ENCODE results near the gene NOL3. TPM values are rescaled to one million over a fixed set of nuclear protein-coding genes. Genes with fewer than 3 reads are reported as not detected.
A peak's percentile ranks its signal among the peaks of the same experiment; 100 is the strongest.

Gene NOL3
- total and polyA plus RNA-seq, 2 of the 13 experiments (the other 11 are each of a cell fraction or from before 2014, with no cell fraction given): 5.7 to 20.5 TPM

DNA sequence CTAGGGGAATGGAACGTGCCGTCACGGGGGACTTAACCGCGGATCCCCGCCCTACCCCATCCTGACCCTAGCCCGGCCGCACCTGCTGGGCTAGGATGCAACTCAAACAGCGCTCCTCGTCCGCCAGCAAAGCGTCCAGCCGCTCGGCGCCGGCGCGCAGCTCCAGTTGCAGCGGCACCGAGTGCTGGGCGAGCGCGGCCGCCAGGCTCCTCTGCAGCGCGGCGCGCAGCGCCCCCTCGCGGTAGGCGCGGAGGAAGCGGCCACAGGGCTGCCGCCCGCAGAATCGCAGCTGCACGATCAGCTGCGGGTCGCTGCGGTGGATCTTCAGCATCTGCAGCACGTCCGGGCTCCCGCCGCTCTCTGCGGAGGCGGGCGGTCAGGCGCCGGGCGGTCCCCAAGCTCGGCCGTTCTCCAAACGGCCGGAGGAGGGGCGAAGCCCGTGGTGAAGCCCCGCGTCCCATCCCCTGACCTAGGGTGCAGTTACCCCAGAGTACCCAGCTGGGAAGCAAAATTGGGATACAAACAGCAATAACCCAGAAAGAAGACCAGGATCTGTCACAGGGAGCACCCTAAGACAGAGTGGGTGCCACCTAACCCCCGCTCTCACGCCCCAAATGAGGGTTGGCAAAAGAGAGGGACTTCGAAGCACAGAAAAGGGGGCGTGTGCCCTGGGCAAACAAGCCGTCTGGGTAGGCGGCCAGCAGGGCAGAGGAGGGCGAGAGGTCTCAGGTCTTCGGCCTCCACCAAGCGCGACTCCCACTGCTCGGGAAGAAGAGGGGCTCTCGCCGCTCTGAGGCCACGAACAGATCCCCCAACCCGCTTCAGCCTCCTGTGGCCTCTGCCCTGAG lies 14.8 kb upstream of the NOL3 start (continued):
- TF ChIP-seq, protein P1, sequence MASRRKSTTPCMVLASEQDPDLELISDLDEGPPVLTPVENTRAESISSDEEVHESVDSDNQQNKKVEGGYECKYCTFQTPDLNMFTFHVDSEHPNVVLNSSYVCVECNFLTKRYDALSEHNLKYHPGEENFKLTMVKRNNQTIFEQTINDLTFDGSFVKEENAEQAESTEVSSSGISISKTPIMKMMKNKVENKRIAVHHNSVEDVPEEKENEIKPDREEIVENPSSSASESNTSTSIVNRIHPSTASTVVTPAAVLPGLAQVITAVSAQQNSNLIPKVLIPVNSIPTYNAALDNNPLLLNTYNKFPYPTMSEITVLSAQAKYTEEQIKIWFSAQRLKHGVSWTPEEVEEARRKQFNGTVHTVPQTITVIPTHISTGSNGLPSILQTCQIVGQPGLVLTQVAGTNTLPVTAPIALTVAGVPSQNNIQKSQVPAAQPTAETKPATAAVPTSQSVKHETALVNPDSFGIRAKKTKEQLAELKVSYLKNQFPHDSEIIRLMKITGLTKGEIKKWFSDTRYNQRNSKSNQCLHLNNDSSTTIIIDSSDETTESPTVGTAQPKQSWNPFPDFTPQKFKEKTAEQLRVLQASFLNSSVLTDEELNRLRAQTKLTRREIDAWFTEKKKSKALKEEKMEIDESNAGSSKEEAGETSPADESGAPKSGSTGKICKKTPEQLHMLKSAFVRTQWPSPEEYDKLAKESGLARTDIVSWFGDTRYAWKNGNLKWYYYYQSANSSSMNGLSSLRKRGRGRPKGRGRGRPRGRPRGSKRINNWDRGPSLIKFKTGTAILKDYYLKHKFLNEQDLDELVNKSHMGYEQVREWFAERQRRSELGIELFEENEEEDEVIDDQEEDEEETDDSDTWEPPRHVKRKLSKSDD (CRISPR knock-in tag; IDR thresholded peaks at IDR 0.05; ENCODE audit: low read depth): peak; percentile 81; the same call in 1 of the 2 replicates
- TF ChIP-seq ZNF816 (CRISPR knock-in tag; IDR thresholded peaks at IDR 0.05; ENCODE audit: borderline replicate concordance) (no peak), TBP (CRISPR knock-in tag; IDR thresholded peaks at IDR 0.05) (0 out of 2 replicates have a peak, but pooled peaks have one; percentile 82), ZNF160 (CRISPR knock-in tag; IDR thresholded peaks at IDR 0.05) (peak; percentile 47; the same call in 1 of the 2 replicates), ZNF878 (CRISPR knock-in tag; IDR thresholded peaks at IDR 0.05) (no peak)
- TF ChIP-seq, protein P2, sequence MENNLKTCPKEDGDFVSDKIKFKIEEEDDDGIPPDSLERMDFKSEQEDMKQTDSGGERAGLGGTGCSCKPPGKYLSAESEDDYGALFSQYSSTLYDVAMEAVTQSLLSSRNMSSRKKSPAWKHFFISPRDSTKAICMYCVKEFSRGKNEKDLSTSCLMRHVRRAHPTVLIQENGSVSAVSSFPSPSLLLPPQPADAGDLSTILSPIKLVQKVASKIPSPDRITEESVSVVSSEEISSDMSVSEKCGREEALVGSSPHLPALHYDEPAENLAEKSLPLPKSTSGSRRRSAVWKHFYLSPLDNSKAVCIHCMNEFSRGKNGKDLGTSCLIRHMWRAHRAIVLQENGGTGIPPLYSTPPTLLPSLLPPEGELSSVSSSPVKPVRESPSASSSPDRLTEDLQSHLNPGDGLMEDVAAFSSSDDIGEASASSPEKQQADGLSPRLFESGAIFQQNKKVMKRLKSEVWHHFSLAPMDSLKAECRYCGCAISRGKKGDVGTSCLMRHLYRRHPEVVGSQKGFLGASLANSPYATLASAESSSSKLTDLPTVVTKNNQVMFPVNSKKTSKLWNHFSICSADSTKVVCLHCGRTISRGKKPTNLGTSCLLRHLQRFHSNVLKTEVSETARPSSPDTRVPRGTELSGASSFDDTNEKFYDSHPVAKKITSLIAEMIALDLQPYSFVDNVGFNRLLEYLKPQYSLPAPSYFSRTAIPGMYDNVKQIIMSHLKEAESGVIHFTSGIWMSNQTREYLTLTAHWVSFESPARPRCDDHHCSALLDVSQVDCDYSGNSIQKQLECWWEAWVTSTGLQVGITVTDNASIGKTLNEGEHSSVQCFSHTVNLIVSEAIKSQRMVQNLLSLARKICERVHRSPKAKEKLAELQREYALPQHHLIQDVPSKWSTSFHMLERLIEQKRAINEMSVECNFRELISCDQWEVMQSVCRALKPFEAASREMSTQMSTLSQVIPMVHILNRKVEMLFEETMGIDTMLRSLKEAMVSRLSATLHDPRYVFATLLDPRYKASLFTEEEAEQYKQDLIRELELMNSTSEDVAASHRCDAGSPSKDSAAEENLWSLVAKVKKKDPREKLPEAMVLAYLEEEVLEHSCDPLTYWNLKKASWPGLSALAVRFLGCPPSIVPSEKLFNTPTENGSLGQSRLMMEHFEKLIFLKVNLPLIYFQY (CRISPR knock-in tag; IDR thresholded peaks at IDR 0.05; ENCODE audit: borderline replicate concordance): peak; percentile 47; the same call in 1 of the 2 replicates
- TF ChIP-seq, protein P3, sequence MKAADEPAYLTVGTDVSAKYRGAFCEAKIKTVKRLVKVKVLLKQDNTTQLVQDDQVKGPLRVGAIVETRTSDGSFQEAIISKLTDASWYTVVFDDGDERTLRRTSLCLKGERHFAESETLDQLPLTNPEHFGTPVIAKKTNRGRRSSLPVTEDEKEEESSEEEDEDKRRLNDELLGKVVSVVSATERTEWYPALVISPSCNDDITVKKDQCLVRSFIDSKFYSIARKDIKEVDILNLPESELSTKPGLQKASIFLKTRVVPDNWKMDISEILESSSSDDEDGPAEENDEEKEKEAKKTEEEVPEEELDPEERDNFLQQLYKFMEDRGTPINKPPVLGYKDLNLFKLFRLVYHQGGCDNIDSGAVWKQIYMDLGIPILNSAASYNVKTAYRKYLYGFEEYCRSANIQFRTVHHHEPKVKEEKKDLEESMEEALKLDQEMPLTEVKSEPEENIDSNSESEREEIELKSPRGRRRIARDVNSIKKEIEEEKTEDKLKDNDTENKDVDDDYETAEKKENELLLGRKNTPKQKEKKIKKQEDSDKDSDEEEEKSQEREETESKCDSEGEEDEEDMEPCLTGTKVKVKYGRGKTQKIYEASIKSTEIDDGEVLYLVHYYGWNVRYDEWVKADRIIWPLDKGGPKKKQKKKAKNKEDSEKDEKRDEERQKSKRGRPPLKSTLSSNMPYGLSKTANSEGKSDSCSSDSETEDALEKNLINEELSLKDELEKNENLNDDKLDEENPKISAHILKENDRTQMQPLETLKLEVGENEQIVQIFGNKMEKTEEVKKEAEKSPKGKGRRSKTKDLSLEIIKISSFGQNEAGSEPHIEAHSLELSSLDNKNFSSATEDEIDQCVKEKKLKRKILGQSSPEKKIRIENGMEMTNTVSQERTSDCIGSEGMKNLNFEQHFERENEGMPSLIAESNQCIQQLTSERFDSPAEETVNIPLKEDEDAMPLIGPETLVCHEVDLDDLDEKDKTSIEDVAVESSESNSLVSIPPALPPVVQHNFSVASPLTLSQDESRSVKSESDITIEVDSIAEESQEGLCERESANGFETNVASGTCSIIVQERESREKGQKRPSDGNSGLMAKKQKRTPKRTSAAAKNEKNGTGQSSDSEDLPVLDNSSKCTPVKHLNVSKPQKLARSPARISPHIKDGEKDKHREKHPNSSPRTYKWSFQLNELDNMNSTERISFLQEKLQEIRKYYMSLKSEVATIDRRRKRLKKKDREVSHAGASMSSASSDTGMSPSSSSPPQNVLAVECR (CRISPR knock-in tag; IDR thresholded peaks at IDR 0.05; ENCODE audit: borderline replicate concordance): peak; percentile 67; the same call in 1 of the 2 replicates
- TF ChIP-seq, protein P4, sequence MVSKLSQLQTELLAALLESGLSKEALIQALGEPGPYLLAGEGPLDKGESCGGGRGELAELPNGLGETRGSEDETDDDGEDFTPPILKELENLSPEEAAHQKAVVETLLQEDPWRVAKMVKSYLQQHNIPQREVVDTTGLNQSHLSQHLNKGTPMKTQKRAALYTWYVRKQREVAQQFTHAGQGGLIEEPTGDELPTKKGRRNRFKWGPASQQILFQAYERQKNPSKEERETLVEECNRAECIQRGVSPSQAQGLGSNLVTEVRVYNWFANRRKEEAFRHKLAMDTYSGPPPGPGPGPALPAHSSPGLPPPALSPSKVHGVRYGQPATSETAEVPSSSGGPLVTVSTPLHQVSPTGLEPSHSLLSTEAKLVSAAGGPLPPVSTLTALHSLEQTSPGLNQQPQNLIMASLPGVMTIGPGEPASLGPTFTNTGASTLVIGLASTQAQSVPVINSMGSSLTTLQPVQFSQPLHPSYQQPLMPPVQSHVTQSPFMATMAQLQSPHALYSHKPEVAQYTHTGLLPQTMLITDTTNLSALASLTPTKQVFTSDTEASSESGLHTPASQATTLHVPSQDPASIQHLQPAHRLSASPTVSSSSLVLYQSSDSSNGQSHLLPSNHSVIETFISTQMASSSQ (IDR thresholded peaks at IDR 0.05; ENCODE audit: low read depth): no peak
- TF ChIP-seq, protein P4 (CRISPR knock-in tag; IDR thresholded peaks at IDR 0.05; ENCODE audit: borderline replicate concordance): peak; percentile 51; the same call in 1 of the 2 replicates
